Activated naive CD4-positive, alpha-beta T cell treated with anti-CD3 and anti-CD28 coated beads for 36 hours (primary cell): ENCODE results near the gene C1QL1. TPM values are rescaled to one million over a fixed set of nuclear protein-coding genes. Genes with fewer than 3 reads are reported as not detected.

Experiments used
- CTCF ChIA-PET: fragments of 350-600 bp; sonication (Branson Sonifier 250); formaldehyde crosslinking; loops from one replicate; lab custom pipeline; 2021; ENCODE audit warnings: antibody characterized with exemption; lab: Charles Lee
- DNase-seq: peaks from one replicate; pipeline ENCODE4 v3.0.0-alpha.2; 2020
- H3K27ac Mint-ChIP-seq: one replicate; pipeline ENCODE4 v1.8.0; 2021; ENCODE audit warnings: mild to moderate bottlenecking, mixed read lengths
- H3K27me3 Mint-ChIP-seq: one replicate; pipeline ENCODE4 v1.8.0; 2021; ENCODE audit warnings: low read depth, mixed read lengths
- H3K36me3 Mint-ChIP-seq: one replicate; pipeline ENCODE4 v1.8.0; 2021; ENCODE audit warnings: low read depth, mixed read lengths
- H3K4me1 Mint-ChIP-seq: one replicate; pipeline ENCODE4 v1.8.0; 2021; ENCODE audit warnings: low read depth, mixed read lengths
- H3K4me3 Mint-ChIP-seq: one replicate; pipeline ENCODE4 v1.8.0; 2021; ENCODE audit warnings: mild to moderate bottlenecking, moderate library complexity, mixed read lengths
- H3K9me3 Mint-ChIP-seq: one replicate; pipeline ENCODE4 v1.8.0; 2021; ENCODE audit warnings: mixed read lengths
- intact Hi-C: fragments of 100-400 bp; cut with micrococcal nuclease; formaldehyde crosslinking; loops from one replicate; pipeline ENCODE4 v1.15.1; 2023
- microRNA-seq: library from miRNA; unstranded; fragments of <30 nt; microRNA quantifications from one replicate; pipeline ENCODE4 v1.2.0, GENCODE V29; 2022; ENCODE audit warnings: borderline microRNAs expressed, borderline replicate concordance
- total RNA-seq, 2 experiments: library from RNA; stranded (reverse); gene quantifications; one replicate each; pipeline ENCODE4 v1.2.3, GENCODE V29; 2021

C1QL1 gene
- total RNA-seq, 2 experiments from 2014 or later, result 0.36 to 0.40 TPM

DNA sequence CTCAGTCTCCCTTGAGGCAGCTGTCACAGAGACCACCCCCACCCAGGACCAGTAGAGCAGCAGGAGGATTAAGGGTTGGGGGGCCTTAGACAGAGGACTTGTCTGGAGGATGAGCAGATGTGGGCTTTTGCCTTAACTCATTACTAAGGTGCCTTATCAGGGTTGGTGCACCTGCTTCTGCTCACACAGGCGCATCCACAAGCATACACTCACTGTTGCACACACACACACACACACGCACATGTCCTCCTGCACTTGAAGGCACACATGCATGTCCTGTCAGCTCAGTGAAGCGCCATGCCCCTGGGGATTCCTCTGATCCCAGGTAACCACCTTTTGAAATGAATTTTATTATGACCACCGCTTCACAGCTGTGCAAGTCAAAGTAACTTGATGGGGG is 54.0 kb downstream of the C1QL1 start:
- intact Hi-C loops, result no loop called here
- peaks cover 25% of the 10 kb centered on the region for H3K27me3 Mint-ChIP-seq
- H3K9me3 Mint-ChIP-seq, result no peaks in the 10 kb centered on the region
- no peaks in the 10 kb centered on the region for H3K36me3 Mint-ChIP-seq
- CTCF ChIA-PET, result interaction anchor here (1.3 kb wide), 1 partner anchor 106 kb away, joined by 3 read pairs; no protein-coding TSS in a partner anchor
- no peak for DNase-seq
- no peak overlapping the region for H3K27ac Mint-ChIP-seq
- H3K4me3 Mint-ChIP-seq, result no peak overlapping the region
- H3K4me1 Mint-ChIP-seq, result peaks cover 3% of the 10 kb centered on the region

DNA sequence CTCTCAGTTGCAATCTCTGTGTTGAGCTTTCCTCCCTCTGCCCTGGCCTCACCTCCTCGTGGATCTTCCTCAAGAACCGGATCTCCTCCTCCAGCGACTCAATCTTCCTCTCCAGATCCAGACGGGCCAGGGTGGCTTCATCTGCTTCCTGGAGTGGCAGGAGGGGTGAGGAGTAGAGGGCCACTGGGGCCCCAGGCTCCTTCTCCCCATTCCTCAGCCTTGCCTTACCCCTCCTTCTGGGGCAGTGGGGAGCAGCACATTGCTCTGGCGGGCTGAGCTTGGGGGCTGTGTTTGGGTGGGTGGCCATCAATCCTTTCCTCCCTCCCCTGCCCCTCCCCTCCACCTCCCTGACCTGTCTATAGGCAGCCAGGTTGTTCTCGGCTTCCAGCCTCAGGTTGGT is 54.4 kb downstream of the C1QL1 start:
- no peaks in the 10 kb centered on the region for H3K9me3 Mint-ChIP-seq
- intact Hi-C loops, result no loop called here
- H3K27ac Mint-ChIP-seq, result no peak overlapping the region
- no peak for DNase-seq
- H3K4me1 Mint-ChIP-seq, result peaks cover 3% of the 10 kb centered on the region
- H3K4me3 Mint-ChIP-seq, result no peak overlapping the region
- H3K27me3 Mint-ChIP-seq, result peaks cover 25% of the 10 kb centered on the region
- CTCF ChIA-PET, result interaction anchor here (1.0 to 5.2 kb wide), 2 partner anchors 107 to 283 kb away, joined by 4 to 32 read pairs; no protein-coding TSS in a partner anchor
- H3K36me3 Mint-ChIP-seq, result no peaks in the 10 kb centered on the region

DNA sequence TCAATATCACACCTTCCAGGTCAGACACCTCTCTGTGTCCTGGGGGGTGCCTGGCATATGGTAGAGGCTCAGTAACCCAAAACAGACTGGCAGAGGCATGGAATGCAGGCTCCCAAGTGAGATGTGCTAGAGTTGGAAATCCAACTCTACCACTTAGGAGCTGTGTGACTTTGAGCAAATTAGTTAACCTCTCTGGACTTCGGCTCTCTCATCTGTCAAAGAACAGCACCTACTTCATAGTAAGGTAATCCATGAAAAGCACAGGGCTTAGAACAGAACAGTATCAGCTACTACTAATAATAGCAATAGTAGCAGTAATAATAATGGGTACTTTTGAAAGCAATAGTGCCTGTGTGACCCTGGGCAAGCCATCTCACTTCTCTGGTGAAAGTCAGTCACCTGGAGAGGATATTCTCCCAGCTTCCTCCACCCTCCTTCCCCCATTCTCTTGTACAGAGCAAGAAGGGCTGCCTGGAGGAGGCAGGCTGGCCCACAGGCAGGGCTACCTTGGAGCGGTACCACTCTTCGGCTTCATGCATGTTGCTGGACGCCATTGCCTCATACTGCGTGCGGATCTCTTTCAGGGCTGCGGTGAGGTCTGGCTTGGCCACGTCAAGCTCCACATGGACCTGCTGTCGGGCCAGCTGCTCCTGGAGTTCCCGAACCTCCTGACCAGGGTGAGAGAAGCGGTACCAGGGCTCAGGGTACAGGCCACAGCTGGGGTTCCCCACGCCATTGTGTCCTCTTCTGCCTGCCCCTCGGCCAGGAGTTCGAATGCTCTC is 55.1 kb downstream of the C1QL1 start:
- CTCF ChIA-PET, result interaction anchor here (0.6 to 5.2 kb wide), 4 partner anchors 56 to 284 kb away, joined by 3 to 32 read pairs (median 4); no protein-coding TSS in a partner anchor
- Mint-ChIP-seq H3K36me3 (no peaks in the 10 kb centered on the region), H3K27me3 (peaks cover 25% of the 10 kb centered on the region), H3K9me3 (no peaks in the 10 kb centered on the region), H3K27ac (no peak overlapping the region), H3K4me3 (no peak overlapping the region), H3K4me1 (peaks cover 3% of the 10 kb centered on the region)
- DNase-seq, result no peak
- intact Hi-C loops, result no loop called here

DNA sequence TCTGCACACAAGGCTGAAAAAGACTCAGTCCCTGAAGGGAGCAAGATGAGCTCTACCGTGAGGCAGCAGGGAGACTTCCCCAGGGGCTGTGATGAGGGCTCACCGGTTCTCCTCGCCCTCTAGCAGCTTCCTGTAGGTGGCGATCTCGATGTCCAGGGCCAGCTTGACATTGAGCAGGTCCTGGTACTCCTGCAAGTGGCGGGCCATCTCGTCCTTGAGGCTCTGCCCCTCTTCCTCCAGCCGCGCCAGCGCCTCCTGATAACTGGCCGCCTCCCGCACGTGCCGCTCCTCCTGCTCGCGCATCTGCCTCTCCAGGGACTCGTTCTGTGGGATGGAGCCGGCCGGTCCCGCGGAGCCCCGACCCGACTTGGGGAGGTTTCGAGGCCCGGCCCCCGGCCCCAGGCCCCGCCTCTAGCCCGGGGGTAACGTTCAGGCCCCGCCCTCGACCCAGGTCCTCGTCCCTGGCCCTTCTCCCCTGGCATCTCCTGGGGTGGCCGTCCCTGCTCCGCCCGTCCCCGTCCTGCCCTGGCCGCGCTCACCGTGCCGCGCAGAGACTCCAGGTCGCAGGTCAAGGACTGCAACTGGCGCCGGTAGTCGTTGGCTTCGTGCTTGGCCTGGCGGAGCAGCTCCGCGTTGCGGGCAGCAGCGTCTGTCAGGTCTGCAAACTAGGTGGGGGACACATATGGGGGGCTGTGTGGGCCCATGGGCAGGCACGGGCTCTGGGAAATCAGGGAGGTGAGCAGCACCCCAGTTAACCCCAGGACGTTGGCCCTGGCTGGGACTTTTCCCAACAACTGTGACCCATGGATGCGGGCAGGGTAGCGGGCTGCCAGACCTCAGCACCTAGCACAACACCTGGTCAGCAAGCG is 56.7 kb downstream of the C1QL1 start:
- Mint-ChIP-seq H3K9me3 (no peaks in the 10 kb centered on the region), H3K4me3 (no peak overlapping the region), H3K4me1 (peaks cover 3% of the 10 kb centered on the region), H3K36me3 (no peaks in the 10 kb centered on the region), H3K27ac (no peak overlapping the region), H3K27me3 (peaks cover 25% of the 10 kb centered on the region)
- peak; percentile 69 for DNase-seq
- intact Hi-C loops, result no loop called here
- CTCF ChIA-PET, result interaction anchor here (0.6 to 5.2 kb wide), 8 partner anchors 10 to 186 kb away, joined by 3 to 32 read pairs (median 4); no protein-coding TSS in a partner anchor

DNA sequence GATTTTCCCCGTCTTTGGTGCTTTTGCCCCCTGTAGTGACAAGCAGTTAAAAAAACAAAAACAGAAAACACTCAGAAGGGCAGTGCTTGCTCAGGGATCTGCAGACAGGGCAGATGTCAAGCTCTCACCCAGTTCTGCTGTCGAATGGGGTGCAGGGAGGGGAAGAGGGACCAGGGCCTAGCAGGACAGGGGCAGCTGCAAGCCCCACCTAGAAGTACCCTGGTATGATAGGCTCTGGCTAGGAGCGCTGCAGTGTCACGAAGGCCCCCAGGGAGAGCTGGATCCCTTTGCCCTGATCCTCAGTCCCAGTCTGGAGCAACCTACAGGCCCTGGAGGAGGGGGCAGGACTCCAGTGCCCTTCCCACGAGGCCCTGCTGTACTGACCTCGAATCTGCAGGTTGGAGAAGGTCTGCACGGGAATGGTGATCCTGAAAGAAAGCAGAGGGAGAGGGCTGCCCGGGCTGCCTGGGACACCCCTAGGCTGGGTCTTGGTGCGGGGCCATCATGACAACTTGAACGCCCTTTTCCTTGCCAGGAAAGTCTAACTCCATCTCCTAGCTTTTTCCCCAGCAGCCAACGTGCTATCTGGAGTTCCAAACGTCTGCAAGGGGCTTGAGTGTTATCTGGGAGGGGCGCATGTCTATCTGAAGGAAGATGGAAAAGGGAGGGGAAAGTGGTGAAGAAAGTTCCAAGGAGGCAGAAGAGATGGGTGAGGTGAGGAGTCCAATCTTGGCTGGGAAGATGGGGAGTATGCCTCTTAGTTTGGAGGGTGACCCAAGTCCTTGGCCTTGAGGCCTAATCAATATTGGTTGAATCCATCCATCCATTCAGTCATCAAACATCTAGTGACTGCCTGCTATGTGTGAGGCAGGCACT is 57.6 kb downstream of the C1QL1 start:
- Mint-ChIP-seq H3K36me3 (no peaks in the 10 kb centered on the region), H3K27me3 (peaks cover 25% of the 10 kb centered on the region), H3K27ac (no peak overlapping the region), H3K9me3 (no peaks in the 10 kb centered on the region), H3K4me3 (no peak overlapping the region), H3K4me1 (peaks cover 3% of the 10 kb centered on the region)
- CTCF ChIA-PET, result interaction anchor here (0.6 to 5.2 kb wide), 6 partner anchors 9 to 163 kb away, joined by 3 to 32 read pairs (median 4); partner anchors contain the start of gene KIF18B
- intact Hi-C loops, result no loop called here
- DNase-seq, result no peak

Small RNAs within 50 kb of the gene (microRNA-seq; reads per million reads assigned to microRNA genes)
- gene MIR6783, result 4.4 reads per million

Other genes starting within 250 kb of the C1QL1 start
- gene ADAM11, start 209.3 kb downstream of the C1QL1 start, total RNA-seq, result under 1 TPM; 0.17 to 0.57 TPM
- gene GJC1, start 138.0 kb downstream of the C1QL1 start, total RNA-seq, result 1 to 10 TPM; 2.5 TPM
- gene HIGD1B, start 120.4 kb downstream of the C1QL1 start, total RNA-seq, result not detected
- 100 to 1,000 TPM; 170 to 176 TPM for gene EFTUD2, start 68.9 kb downstream of the C1QL1 start, total RNA-seq
- gene GFAP, start 52.8 kb downstream of the C1QL1 start, total RNA-seq, result not detected
- 10 to 100 TPM; 54.9 to 55.4 TPM for gene KIF18B, start 20.5 kb downstream of the C1QL1 start, total RNA-seq
- 10 to 100 TPM; 38.1 to 38.9 TPM for gene DCAKD, start 83.3 kb upstream of the C1QL1 start, total RNA-seq
- 100 to 1,000 TPM; 234 to 235 TPM for gene NMT1, start 93.0 kb upstream of the C1QL1 start, total RNA-seq
- 1 to 10 TPM; 2.4 TPM for gene PLCD3, start 164.2 kb upstream of the C1QL1 start, total RNA-seq
- 10 to 100 TPM; 12.3 to 12.7 TPM for gene ACBD4, start 167.4 kb upstream of the C1QL1 start, total RNA-seq
- 10 to 100 TPM; 24.3 to 24.7 TPM for gene HEXIM1, start 180.2 kb upstream of the C1QL1 start, total RNA-seq
- gene HEXIM2, start 193.6 kb upstream of the C1QL1 start, total RNA-seq, result 1 to 10 TPM; 3.5 TPM